ENCODE measurements around the gene C11orf91.

Gene C11orf91

GRCh38 chr11:33651555-33651954 is 49.1 kb downstream of the C11orf91 start:
- DNase-seq (ENCODE audit: low spot score) = no peak

GRCh38 chr11:33649944-33650343 is 50.7 kb downstream of the C11orf91 start:
- no peak for DNase-seq (ENCODE audit: low spot score)
